ENCODE data around the gene UBE2E1. TPM values are rescaled to one million over a fixed set of nuclear protein-coding genes. Genes with fewer than 3 reads are reported as not detected.

UBE2E1 gene
- total RNA-seq, 4 donors from 2014 or later, result 32.6 to 62.5 (median 55.9) TPM

DNA sequence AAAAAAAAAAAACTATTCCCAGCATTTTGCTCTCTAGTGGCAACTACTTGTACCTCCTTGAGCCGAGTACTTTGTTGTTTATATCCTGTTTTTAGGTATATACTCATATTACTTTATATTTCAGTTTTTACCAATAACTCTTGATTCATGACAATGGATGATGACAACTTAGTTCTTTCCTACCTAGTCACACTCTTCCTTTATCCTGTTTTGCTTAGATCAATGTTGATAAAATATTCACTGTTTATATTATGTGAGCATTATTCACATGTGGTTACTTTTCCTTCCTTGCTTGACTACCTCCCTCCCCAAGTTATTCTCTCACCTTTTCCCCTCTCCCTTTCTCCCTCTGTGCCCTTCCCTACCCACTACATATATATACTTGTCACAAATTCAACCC lies 57.3 kb downstream of the UBE2E1 start:
- intact Hi-C loops (cut with DNase I; ENCODE audit: low total_unique reads), result no loop called here
- no peak overlapping the region for H3K4me3 ChIP-seq (ENCODE audit: low read depth, poor library complexity, severe bottlenecking)
- TF ChIP-seq POLR2A (IDR thresholded peaks at IDR 0.05) (no peak), CTCF (IDR thresholded peaks at IDR 0.05) (no peak)
- WGBS, 2 donors, result 84 to 91% methylated on average over 1 of the region's 1 CpG
- DNase-seq (ENCODE audit: low spot score in 2 of 2), result no peak

DNA sequence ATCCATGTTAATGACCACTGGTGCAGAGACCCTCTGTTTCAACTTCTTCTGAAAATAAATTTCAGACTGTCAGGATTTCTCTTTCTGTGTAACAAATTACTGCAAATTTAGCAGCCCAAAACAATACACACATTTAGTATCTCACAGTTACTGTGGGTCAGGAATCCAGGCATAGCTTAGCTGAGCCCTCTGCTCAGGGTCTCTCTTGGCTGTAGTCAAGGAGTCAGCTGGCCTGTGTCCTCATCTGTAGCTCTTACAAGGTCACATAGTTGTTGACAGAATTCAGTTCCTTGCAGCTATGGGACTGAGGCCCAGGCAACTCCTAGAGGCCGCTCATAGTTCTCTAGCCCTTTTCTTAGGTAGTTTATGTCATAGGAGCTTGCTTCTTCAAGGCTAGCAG lies 59.2 kb downstream of the UBE2E1 start:
- no peak for DNase-seq (ENCODE audit: low spot score in 2 of 2)
- intact Hi-C loops (cut with DNase I; ENCODE audit: low total_unique reads), result no loop called here
- 100% methylated on average over 1 of the region's 1 CpG for WGBS, 2 donors
- H3K4me3 ChIP-seq (ENCODE audit: low read depth, poor library complexity, severe bottlenecking), result no peak overlapping the region
- no peak for TF ChIP-seq POLR2A (IDR thresholded peaks at IDR 0.05)
- TF ChIP-seq CTCF (IDR thresholded peaks at IDR 0.05), result no peak

- DNase-seq (ENCODE audit: low spot score in 2 of 2), result no peak
- intact Hi-C loops (cut with DNase I; ENCODE audit: low total_unique reads), result no loop called here
- 66 to 70% methylated on average over 6 of the region's 6 CpGs for WGBS, 2 donors
- H3K4me3 ChIP-seq (ENCODE audit: low read depth, poor library complexity, severe bottlenecking), result no peak overlapping the region
- no peak for TF ChIP-seq POLR2A (IDR thresholded peaks at IDR 0.05)
- TF ChIP-seq CTCF (IDR thresholded peaks at IDR 0.05), result no peak
Observed at GRCh38 chr3:23865595-23866396, 60.0 kb downstream of the UBE2E1 start.

DNA sequence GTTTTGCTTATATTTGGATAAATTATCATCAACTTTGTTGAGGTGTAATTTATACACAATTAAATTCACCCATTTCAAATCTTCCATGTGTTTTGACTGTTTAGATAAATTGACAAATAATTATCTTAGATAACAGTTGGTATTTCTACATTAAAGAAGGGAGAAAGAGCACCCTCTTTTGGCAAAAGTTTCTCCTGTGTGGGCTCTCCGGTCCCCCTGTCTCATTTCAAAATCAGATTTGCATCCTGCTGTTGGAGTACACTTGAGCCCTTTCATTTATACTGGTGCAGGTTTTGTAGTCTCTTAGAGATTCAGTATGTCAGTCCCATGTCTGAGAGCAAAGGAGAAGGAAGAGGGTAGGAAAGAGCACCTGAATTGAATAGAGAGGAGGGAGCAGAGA lies 61.6 kb downstream of the UBE2E1 start:
- no peak overlapping the region for H3K4me3 ChIP-seq (ENCODE audit: low read depth, poor library complexity, severe bottlenecking)
- TF ChIP-seq POLR2A (IDR thresholded peaks at IDR 0.05) (no peak), CTCF (IDR thresholded peaks at IDR 0.05) (no peak)
- WGBS, 2 donors, result 78 to 84% methylated on average over 1 of the region's 1 CpG
- no peak for DNase-seq (ENCODE audit: low spot score in 2 of 2)
- intact Hi-C loops (cut with DNase I; ENCODE audit: low total_unique reads), result no loop called here

DNA sequence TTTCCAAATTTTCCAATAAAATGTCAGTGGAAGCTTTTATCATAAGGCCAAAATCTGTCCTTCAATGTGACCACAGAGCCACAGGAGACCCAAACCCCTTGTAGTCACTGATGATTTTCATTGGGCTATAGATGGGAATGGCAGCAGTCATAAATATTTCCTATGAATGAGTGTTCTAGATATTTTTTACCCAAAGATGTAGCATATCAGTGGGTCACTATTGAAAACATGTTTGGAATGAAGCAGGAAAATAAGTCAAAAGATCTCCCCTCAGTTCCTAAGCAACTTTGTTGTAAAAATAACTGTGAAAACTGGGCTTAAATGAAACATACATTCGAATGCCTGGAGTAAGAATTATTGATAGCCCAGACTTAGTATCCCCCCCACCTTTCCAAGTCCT lies 62.1 kb downstream of the UBE2E1 start:
- 91 to 97% methylated on average over 1 of the region's 1 CpG for WGBS, 2 donors
- no peak overlapping the region for H3K4me3 ChIP-seq (ENCODE audit: low read depth, poor library complexity, severe bottlenecking)
- no peak for TF ChIP-seq CTCF (IDR thresholded peaks at IDR 0.05)
- no peak for TF ChIP-seq POLR2A (IDR thresholded peaks at IDR 0.05)
- intact Hi-C loops (cut with DNase I; ENCODE audit: low total_unique reads), result no loop called here
- DNase-seq (ENCODE audit: low spot score in 2 of 2), result no peak
